ENCODE data around the gene MATN1. TPM values are rescaled to one million over a fixed set of nuclear protein-coding genes. Genes with fewer than 3 reads are reported as not detected.

Gene MATN1
- total and polyA plus RNA-seq, 2 experiments from 2014 or later, result 0.36 to 1.4 TPM

DNA sequence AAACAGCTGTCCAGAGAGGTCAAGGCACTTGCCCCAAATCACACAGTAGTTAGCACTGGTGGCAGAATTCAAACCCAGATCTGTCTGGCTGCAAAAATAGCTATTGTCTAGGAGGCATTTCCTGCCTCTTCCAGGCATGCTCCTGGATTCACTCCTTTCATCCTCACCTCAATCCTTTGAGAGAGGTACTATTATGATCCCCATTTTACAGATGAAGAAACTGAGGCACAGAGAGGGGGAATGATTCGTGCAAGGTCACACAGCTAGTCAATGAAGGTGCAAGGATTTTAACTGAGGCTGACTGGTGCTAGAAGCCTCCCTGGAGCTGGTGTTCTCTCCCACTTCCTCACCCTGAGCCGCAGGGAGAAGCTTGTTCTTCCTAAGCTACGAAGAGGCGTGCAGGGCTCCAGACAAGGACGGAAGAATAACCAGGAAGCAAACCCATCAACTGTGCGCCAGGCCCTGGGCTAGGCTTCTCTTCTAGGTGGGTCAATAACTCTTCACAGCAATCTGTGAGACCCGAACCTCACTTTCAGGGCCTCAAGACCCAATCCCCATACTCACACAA, 34.8 kb upstream of the MATN1 start:
- Histone ChIP-seq H3K36me3 (no peaks in the 10 kb centered on the region), H3K9me3 (ENCODE audit: low read depth) (no peaks in the 10 kb centered on the region), H3K4me1 (ENCODE audit: low read depth) (peaks cover 12% of the 10 kb centered on the region), H3K27ac (no peak overlapping the region), H3K4me3 (no peak overlapping the region), H3K27me3 (no peaks in the 10 kb centered on the region)
- DNase-seq (ENCODE audit: low read depth in 1 of 2, low spot score in 1 of 2), result no peak
- TF ChIP-seq, protein P1, sequence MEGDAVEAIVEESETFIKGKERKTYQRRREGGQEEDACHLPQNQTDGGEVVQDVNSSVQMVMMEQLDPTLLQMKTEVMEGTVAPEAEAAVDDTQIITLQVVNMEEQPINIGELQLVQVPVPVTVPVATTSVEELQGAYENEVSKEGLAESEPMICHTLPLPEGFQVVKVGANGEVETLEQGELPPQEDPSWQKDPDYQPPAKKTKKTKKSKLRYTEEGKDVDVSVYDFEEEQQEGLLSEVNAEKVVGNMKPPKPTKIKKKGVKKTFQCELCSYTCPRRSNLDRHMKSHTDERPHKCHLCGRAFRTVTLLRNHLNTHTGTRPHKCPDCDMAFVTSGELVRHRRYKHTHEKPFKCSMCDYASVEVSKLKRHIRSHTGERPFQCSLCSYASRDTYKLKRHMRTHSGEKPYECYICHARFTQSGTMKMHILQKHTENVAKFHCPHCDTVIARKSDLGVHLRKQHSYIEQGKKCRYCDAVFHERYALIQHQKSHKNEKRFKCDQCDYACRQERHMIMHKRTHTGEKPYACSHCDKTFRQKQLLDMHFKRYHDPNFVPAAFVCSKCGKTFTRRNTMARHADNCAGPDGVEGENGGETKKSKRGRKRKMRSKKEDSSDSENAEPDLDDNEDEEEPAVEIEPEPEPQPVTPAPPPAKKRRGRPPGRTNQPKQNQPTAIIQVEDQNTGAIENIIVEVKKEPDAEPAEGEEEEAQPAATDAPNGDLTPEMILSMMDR (IDR thresholded peaks at IDR 0.05; ENCODE audit: low read depth, low read length), result no peak

DNA sequence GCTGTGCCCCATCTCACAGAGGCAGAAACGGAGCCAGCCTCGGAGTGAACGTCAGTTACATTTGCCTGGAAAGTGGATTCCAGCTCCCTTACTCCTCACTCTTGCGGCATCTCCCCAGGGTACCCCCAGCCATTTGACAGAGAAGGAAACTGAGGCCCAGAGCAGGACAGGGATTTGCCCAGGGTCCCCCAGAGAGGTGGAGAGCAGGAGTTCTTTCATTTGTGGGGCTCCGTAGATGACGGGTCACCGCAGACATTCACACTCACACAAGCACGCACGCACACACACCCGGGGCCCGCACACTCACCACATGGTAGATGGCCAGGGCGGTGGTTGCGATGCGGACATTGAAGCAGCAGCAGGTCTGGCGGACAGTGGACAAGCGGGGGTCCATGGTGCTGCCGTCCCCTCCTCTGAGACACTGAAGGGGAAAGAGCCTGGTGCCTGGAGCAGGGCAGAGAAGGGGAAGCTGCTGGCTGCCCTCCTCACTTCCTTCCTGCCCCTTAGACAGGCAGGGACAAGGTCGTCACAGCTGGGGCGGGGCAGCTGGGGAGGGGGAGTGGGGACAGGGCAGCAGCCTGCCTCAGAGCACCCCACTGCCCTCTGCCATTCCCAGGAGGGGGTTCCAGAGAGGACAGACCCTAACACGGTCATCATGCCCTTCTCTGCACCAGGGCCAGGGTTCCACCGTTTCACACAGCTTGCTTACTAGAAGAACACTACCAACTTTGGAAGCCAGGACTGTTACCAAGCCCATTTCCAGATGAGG, 34.2 kb upstream of the MATN1 start, which contains the start of gene LAPTM5:
Gene LAPTM5, minus strand, starts transcription at position 423 of the 769 bp plus-strand sequence. Its CDS starts 29 bp downstream, at position 394.
- no peaks in the 10 kb centered on the region for H3K36me3 ChIP-seq
- no peak within 1 kb of the TSS for H3K4me3 ChIP-seq
- no peak for DNase-seq (ENCODE audit: low read depth in 1 of 2, low spot score in 1 of 2)
- TF ChIP-seq, protein P1 (IDR thresholded peaks at IDR 0.05; ENCODE audit: low read depth, low read length), result no peak
- no peak within 1 kb of the TSS for H3K27ac ChIP-seq
- H3K27me3 ChIP-seq, result no peaks in the 10 kb centered on the region
- peaks cover 12% of the 10 kb centered on the region for H3K4me1 ChIP-seq (ENCODE audit: low read depth)
- H3K9me3 ChIP-seq (ENCODE audit: low read depth), result no peaks in the 10 kb centered on the region

DNA sequence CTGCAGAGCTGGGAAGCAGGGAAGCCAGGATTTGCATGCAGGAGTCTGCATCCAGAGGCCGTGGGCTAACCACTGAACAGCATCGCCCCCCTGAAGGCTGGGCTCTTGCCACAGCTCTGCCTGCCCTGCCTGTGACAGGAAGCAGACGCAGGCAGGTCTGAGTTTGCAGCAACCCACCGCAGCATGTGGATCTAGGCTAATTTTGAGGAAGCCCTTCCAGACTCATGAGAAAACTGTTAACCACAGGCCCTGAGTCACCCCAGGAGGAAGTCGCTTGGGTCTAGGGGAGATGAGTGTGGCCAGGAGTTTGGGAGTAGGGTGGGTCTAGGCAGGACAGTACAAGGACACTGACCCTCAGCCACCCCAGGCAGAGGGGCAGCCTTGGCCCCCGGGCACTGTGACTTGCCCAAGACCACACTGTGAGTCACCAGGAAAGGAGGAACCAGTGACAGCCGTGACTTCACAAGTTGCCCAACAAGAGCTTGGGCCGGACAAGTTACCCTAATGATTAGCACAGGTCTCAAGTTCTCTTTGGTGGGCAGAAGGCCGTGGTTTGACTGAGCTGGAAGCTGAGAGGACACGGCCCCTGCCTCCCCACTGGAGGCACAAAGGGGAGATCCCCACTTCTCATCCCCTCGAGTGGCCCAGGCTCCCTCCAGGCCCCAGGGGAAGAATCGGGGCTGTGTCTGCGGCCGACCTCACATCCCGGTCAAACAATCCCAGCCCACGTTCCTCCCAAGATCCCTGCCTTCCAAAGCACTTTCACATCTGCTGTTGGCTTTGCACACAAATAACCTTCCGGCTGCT, 33.4 kb upstream of the MATN1 start:
- TF ChIP-seq, protein P1 (IDR thresholded peaks at IDR 0.05; ENCODE audit: low read depth, low read length), result no peak
- H3K4me3 ChIP-seq, result no peak overlapping the region

GRCh38 chr1:30756206-30756544, 32.8 kb upstream of the MATN1 start:
- H3K9me3 ChIP-seq (ENCODE audit: low read depth), result no peaks in the 10 kb centered on the region
- H3K4me1 ChIP-seq (ENCODE audit: low read depth), result peaks cover 6% of the 10 kb centered on the region
- no peak overlapping the region for H3K27ac ChIP-seq

More for the DNA sequence above, 33.4 kb upstream of the MATN1 start:
- H3K9me3 ChIP-seq (ENCODE audit: low read depth), result no peaks in the 10 kb centered on the region
- H3K4me1 ChIP-seq (ENCODE audit: low read depth), result peaks cover 11% of the 10 kb centered on the region
- no peak overlapping the region for H3K27ac ChIP-seq
- H3K27me3 ChIP-seq, result no peaks in the 10 kb centered on the region
- H3K36me3 ChIP-seq, result no peaks in the 10 kb centered on the region
- DNase-seq (ENCODE audit: low read depth in 1 of 2, low spot score in 1 of 2), result peak in 1 of 2 donors; percentile 81

GRCh38 chr1:30755746-30756145, 32.4 kb upstream of the MATN1 start:
- H3K9me3 ChIP-seq (ENCODE audit: low read depth), result no peaks in the 10 kb centered on the region
- H3K4me1 ChIP-seq (ENCODE audit: low read depth), result peaks cover 1% of the 10 kb centered on the region
- DNase-seq (ENCODE audit: low read depth in 1 of 2, low spot score in 1 of 2), result no peak
- H3K36me3 ChIP-seq, result no peaks in the 10 kb centered on the region
- TF ChIP-seq, protein P1 (IDR thresholded peaks at IDR 0.05; ENCODE audit: low read depth, low read length), result no peak
- no peak overlapping the region for H3K27ac ChIP-seq
- no peaks in the 10 kb centered on the region for H3K27me3 ChIP-seq
- H3K4me3 ChIP-seq, result no peak overlapping the region

More at GRCh38 chr1:30756206-30756544, 32.8 kb upstream of the MATN1 start:
- no peaks in the 10 kb centered on the region for H3K27me3 ChIP-seq
- TF ChIP-seq, protein P1 (IDR thresholded peaks at IDR 0.05; ENCODE audit: low read depth, low read length), result no peak
- no peak for DNase-seq (ENCODE audit: low read depth in 1 of 2, low spot score in 1 of 2)
- no peak overlapping the region for H3K4me3 ChIP-seq
- H3K36me3 ChIP-seq, result no peaks in the 10 kb centered on the region
